DOHH2 (cell line): Measurements from ENCODE around the gene CIAO3.

Experiments used
- H3F3A ChIP-seq: fragments of 200-600 bp; sonication (generic), shearing (Covaris generic); 2 replicates; pipeline ENCODE4 v1.6.0; 2016; ENCODE audit warnings: antibody characterized with exemption, mild to moderate bottlenecking; ENCODE audit not compliant: control insufficient read depth, insufficient read depth
- H3K27ac ChIP-seq: fragments of 200-600 bp; sonication (generic); 2 replicates; pipeline ENCODE4 v1.5.1; 2014; ENCODE audit warnings: low read depth, mild to moderate bottlenecking, low read length, moderate library complexity
- H3K27me3 ChIP-seq: fragments of 200-600 bp; sonication (generic); 2 replicates; pipeline ENCODE4 v1.6.1; 2014; ENCODE audit warnings: mild to moderate bottlenecking, low read length, mixed read lengths; ENCODE audit not compliant: control insufficient read depth
- H3K36me3 ChIP-seq: fragments of 200-600 bp; sonication (generic); 2 replicates; pipeline ENCODE4 v1.6.1; 2014; ENCODE audit warnings: mild to moderate bottlenecking, low read length, moderate library complexity, mixed read lengths; ENCODE audit not compliant: control insufficient read depth
- H3K4me1 ChIP-seq: fragments of 200-600 bp; sonication (generic); 2 replicates; pipeline ENCODE4 v1.6.1; 2014; ENCODE audit warnings: mild to moderate bottlenecking, low read length, mixed read lengths; ENCODE audit not compliant: control insufficient read depth
- H3K4me2 ChIP-seq: fragments of 200-600 bp; sonication (generic); 2 replicates; pipeline ENCODE4 v1.6.0; 2014; ENCODE audit warnings: mild to moderate bottlenecking, low read length, moderate library complexity
- H3K4me3 ChIP-seq: fragments of 200-600 bp; sonication (generic); 2 replicates; pipeline ENCODE4 v1.5.1; 2014; ENCODE audit warnings: mild to moderate bottlenecking, low read length, mixed read lengths
- H3K79me2 ChIP-seq: fragments of 200-600 bp; sonication (generic); 2 replicates; pipeline ENCODE4 v1.6.1; 2014; ENCODE audit warnings: mild to moderate bottlenecking, low read length, mixed read lengths; ENCODE audit not compliant: control insufficient read depth
- H3K9me2 ChIP-seq: fragments of 200-600 bp; sonication (generic); replicated peaks from 2 replicates; pipeline ENCODE4 v1.6.1; 2014; ENCODE audit warnings: mild to moderate bottlenecking, low read length, mixed read lengths; ENCODE audit not compliant: control insufficient read depth
- H3K9me3 ChIP-seq: fragments of 200-600 bp; sonication (generic); 2 replicates; pipeline ENCODE4 v1.6.1; 2014; ENCODE audit warnings: antibody characterized with exemption, low read length, mixed read lengths; ENCODE audit not compliant: control insufficient read depth, insufficient read depth
- H4K20me1 ChIP-seq: fragments of 200-600 bp; sonication (generic); 2 replicates; pipeline ENCODE4 v1.6.0; 2014; ENCODE audit warnings: low read depth, mild to moderate bottlenecking, antibody characterized with exemption, low read length, moderate library complexity; ENCODE audit not compliant: control insufficient read depth, insufficient read depth
- CTCF ChIP-seq: fragments of 200-600 bp; sonication (generic); IDR thresholded peaks from one replicate; pipeline ENCODE4 v1.5.1; 2014; ENCODE audit warnings: antibody characterized with exemption, mild to moderate bottlenecking, low read depth, low read length; ENCODE audit not compliant: poor library complexity, severe bottlenecking
- EZH2phosphoT487 ChIP-seq: fragments of 200-600 bp; sonication (generic); IDR thresholded peaks from 2 replicates; pipeline ENCODE4 v1.6.1; 2017; ENCODE audit warnings: borderline replicate concordance, mild to moderate bottlenecking, antibody characterized with exemption, low read length, moderate library complexity, mixed read lengths

The CIAO3 gene

GRCh38 chr16:695355-696089, 45.3 kb downstream of the CIAO3 start:
- Histone ChIP-seq H4K20me1 (no peaks in the 10 kb centered on the region), H3K36me3 (no peaks in the 10 kb centered on the region), H3K9me3 (no peaks in the 10 kb centered on the region), H3K4me1 (peaks cover 22% of the 10 kb centered on the region), H3F3A (peaks cover 7% of the 10 kb centered on the region), H3K79me2 (no peaks in the 10 kb centered on the region), H3K4me3 (peak overlapping the region; percentile 80), H3K9me2 (no peaks in the 10 kb centered on the region), H3K27ac (no peak overlapping the region), H3K4me2 (peak overlapping the region; percentile 97), H3K27me3 (peaks cover 26% of the 10 kb centered on the region)
- TF ChIP-seq CTCF (no peak), EZH2phosphoT487 (no peak)

- no peaks in the 10 kb centered on the region for H3K9me3 ChIP-seq
- H3K36me3 ChIP-seq, result no peaks in the 10 kb centered on the region
- H3K4me1 ChIP-seq, result peaks cover 24% of the 10 kb centered on the region
- H3K27ac ChIP-seq, result no peak overlapping the region
- peak overlapping the region; percentile 80 for H3K4me3 ChIP-seq
- H3K4me2 ChIP-seq, result peak overlapping the region; percentile 97
- H4K20me1 ChIP-seq, result no peaks in the 10 kb centered on the region
- peaks cover 3% of the 10 kb centered on the region for H3K79me2 ChIP-seq
- H3F3A ChIP-seq, result peaks cover 7% of the 10 kb centered on the region
- peaks cover 20% of the 10 kb centered on the region for H3K27me3 ChIP-seq
- H3K9me2 ChIP-seq, result no peaks in the 10 kb centered on the region
- TF ChIP-seq EZH2phosphoT487 (no peak), CTCF (no peak)
Observed at GRCh38 chr16:694863-695354, 45.9 kb downstream of the CIAO3 start.

- Histone ChIP-seq H3K9me3 (no peaks in the 10 kb centered on the region), H3K27ac (no peak overlapping the region), H3K27me3 (peaks cover 19% of the 10 kb centered on the region), H3K4me2 (peak overlapping the region; percentile 97), H3K36me3 (no peaks in the 10 kb centered on the region), H3F3A (peaks cover 7% of the 10 kb centered on the region), H3K79me2 (peaks cover 8% of the 10 kb centered on the region), H3K9me2 (no peaks in the 10 kb centered on the region), H4K20me1 (no peaks in the 10 kb centered on the region), H3K4me3 (peak overlapping the region; percentile 80), H3K4me1 (peaks cover 28% of the 10 kb centered on the region)
- TF ChIP-seq EZH2phosphoT487 (no peak), CTCF (no peak)
Observed at GRCh38 chr16:694187-694862, 46.5 kb downstream of the CIAO3 start.
